NCI-H774 (cell line): ENCODE measurements around the gene TMEM167B.
"Not testable (repeated sequence)": the region's sequence is repeated elsewhere in the genome, so short reads cannot be mapped to it uniquely, and the experiment has no call there.

Experiments used
- DNase-seq: peaks from one replicate; lab custom pipeline; 2025; lab: John Stamatoyannopoulos, UW

The TMEM167B gene

GRCh38 chr1:109114342-109114674 is 23.7 kb downstream of the TMEM167B start:
- DNase-seq: no peak

GRCh38 chr1:109115685-109116084 is 25.1 kb downstream of the TMEM167B start:
- DNase-seq: no peak

GRCh38 chr1:109116286-109116685 is 25.7 kb downstream of the TMEM167B start:
- peak; percentile 68 for DNase-seq

GRCh38 chr1:109118089-109118488 is 27.5 kb downstream of the TMEM167B start:
- no peak for DNase-seq

- DNase-seq: no peak
Observed at GRCh38 chr1:109120356-109120755, 29.8 kb downstream of the TMEM167B start.

GRCh38 chr1:109131059-109131458 is 40.5 kb downstream of the TMEM167B start:
- DNase-seq: no peak

- no peak for DNase-seq
Observed at GRCh38 chr1:109131800-109132199, 41.2 kb downstream of the TMEM167B start.

GRCh38 chr1:109133002-109133706 is 42.6 kb downstream of the TMEM167B start:
- no peak for DNase-seq

GRCh38 chr1:109133815-109134214 is 43.3 kb downstream of the TMEM167B start:
- DNase-seq: no peak

- DNase-seq: peak; percentile 24
Observed at GRCh38 chr1:109134423-109134822, 43.9 kb downstream of the TMEM167B start.

GRCh38 chr1:109135940-109136339 is 45.4 kb downstream of the TMEM167B start:
- DNase-seq: no peak

- DNase-seq: no peak
Observed at GRCh38 chr1:109136766-109137165, 46.2 kb downstream of the TMEM167B start.

- DNase-seq: no peak
Observed at GRCh38 chr1:109137958-109138357, 47.4 kb downstream of the TMEM167B start.

GRCh38 chr1:109138358-109138757 is 47.8 kb downstream of the TMEM167B start:
- no peak for DNase-seq

GRCh38 chr1:109140392-109140791 is 49.8 kb downstream of the TMEM167B start:
- DNase-seq: no peak

- DNase-seq: no peak
Observed at GRCh38 chr1:109142260-109142659, 51.7 kb downstream of the TMEM167B start.

GRCh38 chr1:109142725-109143124 is 52.2 kb downstream of the TMEM167B start:
- not testable (repeated sequence) for DNase-seq
